ENCODE measurements around the gene WNT7B.
"Not testable (repeated sequence)": the region's sequence is repeated elsewhere in the genome, so short reads cannot be mapped to it uniquely, and the experiment has no call there.

WNT7B gene

GRCh38 chr22:46007848-46008261, 30.9 kb upstream of the WNT7B start:
- DNase-seq, result no peak

GRCh38 chr22:46007003-46007847, 30.3 kb upstream of the WNT7B start:
- no peak for DNase-seq

GRCh38 chr22:46006379-46007002, 29.5 kb upstream of the WNT7B start:
- DNase-seq, result peak; percentile 95

GRCh38 chr22:46005116-46005705, 28.2 kb upstream of the WNT7B start:
- DNase-seq, result not testable (repeated sequence)

- DNase-seq, result no peak
These were observed 27.3 kb upstream of the WNT7B start for GRCh38 chr22:46004105-46004866.

- DNase-seq, result no peak
These were observed 26.5 kb upstream of the WNT7B start for GRCh38 chr22:46003271-46004091.

- no peak for DNase-seq
These were observed 25.9 kb upstream of the WNT7B start for GRCh38 chr22:46002757-46003270.

GRCh38 chr22:46001426-46002106, 24.6 kb upstream of the WNT7B start:
- DNase-seq, result no peak

- no peak for DNase-seq
These were observed 24.1 kb upstream of the WNT7B start for GRCh38 chr22:46001046-46001425.

- no peak for DNase-seq
These were observed 23.4 kb upstream of the WNT7B start for GRCh38 chr22:46000081-46001027.

- no peak for DNase-seq
These were observed 22.5 kb upstream of the WNT7B start for GRCh38 chr22:45999379-45999971.

GRCh38 chr22:45998638-45999378, 21.8 kb upstream of the WNT7B start:
- no peak for DNase-seq

- DNase-seq, result no peak
These were observed 21.0 kb upstream of the WNT7B start for GRCh38 chr22:45997777-45998637.

- DNase-seq, result no peak
These were observed 20.3 kb upstream of the WNT7B start for GRCh38 chr22:45997077-45997776.

GRCh38 chr22:45996241-45997076, 19.5 kb upstream of the WNT7B start:
- DNase-seq, result no peak

- DNase-seq, result no peak
These were observed 18.6 kb upstream of the WNT7B start for GRCh38 chr22:45995405-45996101.
